HG02938 (cell line): Measurements from ENCODE around the gene COMMD1.
"Not testable (repeated sequence)": the region's sequence is repeated elsewhere in the genome, so short reads cannot be mapped to it uniquely, and the experiment has no call there.

Source experiments
- ATAC-seq: cut with Tn5 transposase; IDR thresholded peaks from one replicate; pipeline ENCODE4 v1.9.1; 2021; ENCODE audit warnings: mild to moderate bottlenecking, moderate library complexity; ENCODE audit not compliant: unreplicated experiment

COMMD1 gene

DNA sequence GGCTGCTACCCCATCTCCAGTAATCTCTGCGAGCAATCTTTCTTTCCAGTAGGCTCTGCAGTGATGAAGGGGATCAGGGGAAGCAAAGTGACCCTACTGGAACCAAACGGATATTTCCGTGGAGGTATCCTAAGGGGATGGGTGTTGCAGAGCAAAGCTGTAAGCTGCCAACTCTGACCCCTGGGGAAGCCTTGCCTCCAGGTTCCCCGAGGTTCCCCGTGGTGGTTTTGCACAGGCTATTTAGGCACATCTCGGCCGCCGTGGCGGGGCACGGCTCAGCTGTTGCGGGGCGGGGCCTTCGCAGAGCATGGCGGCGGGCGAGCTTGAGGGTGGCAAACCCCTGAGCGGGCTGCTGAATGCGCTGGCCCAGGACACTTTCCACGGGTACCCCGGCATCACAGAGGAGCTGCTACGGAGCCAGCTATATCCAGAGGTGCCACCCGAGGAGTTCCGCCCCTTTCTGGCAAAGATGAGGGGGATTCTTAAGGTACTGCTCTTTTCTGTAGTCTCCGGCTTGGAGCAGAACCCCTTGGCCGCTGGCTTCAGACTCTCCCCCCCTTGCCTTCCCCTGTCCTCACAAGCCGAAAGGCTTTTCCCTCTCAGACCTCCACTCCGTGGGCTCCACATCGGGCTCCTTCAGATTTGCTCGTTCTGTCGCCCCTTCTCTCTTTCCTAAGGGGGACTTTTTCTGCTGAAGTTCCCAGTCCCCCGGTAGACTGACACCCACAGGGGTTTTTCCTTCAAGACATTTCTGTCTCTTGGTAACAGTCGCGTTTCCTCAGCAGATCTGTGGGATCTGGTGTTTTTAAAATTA lies at the start of gene COMMD1:
TSS of gene COMMD1 (plus strand) at position 303 of the 814 bp plus-strand sequence. CDS start at position 308, 5 bp downstream.
- ATAC-seq: peak; percentile 96

GRCh38 chr2:61857224-61857623 lies 48.2 kb upstream of the COMMD1 start:
- no peak for ATAC-seq

GRCh38 chr2:61862085-61862484 lies 43.4 kb upstream of the COMMD1 start:
- ATAC-seq: no peak

DNA sequence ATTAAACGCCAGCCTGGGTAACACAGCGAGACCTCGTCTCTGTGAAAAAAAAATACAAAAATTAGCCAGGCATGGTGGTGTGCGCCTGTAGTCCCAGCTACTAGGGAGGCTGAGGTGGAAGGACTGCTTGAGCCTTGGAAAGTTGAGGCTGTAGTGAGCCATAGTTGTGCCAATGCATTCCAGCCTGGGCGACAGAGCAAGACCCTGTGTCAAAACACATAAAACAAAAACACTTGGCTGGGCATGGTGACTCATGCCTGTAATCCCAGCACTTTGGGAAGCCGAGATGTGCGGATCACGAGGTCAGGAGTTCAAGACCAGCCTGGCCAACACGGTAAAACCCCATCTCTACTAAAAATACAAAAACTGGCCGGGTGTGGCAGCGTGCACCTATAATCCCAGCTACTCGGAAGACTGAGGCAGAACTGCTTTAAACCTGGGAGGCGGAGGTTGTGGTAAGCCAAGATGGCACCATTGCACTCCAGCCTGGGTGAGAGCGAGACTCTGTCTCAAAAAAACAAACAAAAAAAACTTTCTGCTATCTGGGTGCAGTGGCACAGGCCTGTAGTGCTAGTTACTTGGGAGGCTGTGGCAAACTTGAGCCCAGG lies 38.9 kb upstream of the COMMD1 start:
- ATAC-seq: not testable (repeated sequence)

DNA sequence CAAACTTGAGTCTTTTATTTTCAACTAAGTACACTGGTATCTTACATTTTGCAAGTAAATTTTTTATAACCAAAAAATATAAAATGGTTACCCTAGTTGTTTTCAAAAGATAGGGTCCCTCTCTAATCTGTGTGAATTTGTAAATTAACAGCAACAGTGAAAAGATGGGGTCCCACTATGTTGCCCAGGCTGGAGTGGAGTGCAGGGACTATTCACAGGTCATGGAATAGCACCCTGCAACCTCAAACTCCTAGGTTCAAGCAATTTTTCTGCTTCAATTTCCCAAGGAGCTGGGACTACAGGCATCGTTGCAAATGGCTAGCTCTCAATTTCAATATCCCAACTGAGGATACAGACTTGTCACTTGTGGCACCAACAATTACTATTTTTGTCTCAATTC lies 29.1 kb upstream of the COMMD1 start:
- ATAC-seq: no peak

GRCh38 chr2:61877571-61878245 lies 27.8 kb upstream of the COMMD1 start:
- no peak for ATAC-seq

DNA sequence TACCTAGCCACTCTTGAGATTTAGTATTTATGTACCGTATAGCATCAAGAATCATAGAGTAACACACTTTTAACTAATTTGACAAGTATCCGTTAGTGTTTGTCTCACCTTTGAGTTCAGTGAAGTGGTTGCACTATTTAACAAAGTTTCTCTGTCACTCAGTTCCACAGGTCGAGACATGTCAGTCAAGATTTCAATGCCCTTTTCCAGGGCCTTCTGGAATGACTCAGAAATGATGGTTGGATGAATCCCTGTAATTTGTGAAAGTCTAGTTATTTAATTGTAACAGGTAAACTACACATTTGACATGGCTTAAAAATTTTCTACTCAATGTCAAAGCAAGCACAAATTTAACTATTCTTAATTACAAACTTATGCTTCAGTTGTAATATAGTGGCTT lies 26.7 kb upstream of the COMMD1 start:
- no peak for ATAC-seq

DNA sequence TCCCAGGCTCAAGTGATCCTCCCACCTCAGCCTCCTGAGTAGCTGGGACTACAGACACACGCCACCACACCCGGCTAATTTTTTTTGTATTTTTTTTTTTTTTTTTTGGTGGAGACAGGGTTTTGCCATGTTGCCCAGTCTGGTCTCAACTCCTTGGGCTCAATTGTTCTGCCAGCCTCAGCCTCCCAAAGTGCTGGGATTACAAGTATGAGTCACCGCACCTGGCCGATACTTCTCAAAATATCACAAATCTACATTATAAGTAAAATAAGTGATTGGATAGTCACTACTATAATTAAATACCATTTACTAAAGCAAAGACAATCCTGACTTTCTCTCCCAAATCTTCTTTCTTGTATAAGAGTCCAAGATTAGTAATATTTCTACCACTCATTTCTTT lies 26.1 kb upstream of the COMMD1 start:
- ATAC-seq: not testable (repeated sequence)

GRCh38 chr2:61882850-61883249 lies 22.6 kb upstream of the COMMD1 start:
- ATAC-seq: no peak

DNA sequence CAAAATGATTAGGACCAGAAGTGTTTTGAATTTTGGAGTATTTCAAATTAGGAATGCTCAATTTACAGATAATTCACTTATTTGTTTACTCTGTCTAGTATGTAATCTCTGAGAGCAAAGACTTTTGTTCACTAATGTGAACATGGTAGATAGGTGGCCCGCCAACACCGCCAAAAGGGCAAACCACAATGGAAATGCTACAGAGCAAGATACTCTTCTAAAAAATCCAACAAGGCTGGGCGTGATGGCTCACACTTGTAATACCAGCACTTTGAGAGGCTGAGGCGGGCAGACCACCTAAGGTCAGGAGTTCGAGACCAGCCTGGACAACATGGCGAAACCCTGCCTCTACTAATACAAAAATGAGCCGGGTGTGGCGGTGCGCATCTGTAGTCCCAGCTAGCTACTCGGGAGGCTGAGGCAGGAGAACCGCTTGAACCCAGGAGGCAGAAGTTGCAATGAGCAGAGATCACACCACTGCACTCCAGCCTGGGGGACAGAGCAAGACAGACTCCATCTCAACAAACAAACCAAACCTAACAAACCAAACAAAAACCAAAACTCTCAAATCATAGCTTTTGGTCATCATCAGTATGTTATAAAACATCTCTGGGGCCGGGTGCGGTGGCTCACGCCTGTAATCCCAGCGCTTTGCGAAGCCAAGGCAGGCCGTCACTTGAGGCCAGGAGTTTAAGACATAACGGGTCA lies 19.4 kb upstream of the COMMD1 start:
- ATAC-seq: no peak

DNA sequence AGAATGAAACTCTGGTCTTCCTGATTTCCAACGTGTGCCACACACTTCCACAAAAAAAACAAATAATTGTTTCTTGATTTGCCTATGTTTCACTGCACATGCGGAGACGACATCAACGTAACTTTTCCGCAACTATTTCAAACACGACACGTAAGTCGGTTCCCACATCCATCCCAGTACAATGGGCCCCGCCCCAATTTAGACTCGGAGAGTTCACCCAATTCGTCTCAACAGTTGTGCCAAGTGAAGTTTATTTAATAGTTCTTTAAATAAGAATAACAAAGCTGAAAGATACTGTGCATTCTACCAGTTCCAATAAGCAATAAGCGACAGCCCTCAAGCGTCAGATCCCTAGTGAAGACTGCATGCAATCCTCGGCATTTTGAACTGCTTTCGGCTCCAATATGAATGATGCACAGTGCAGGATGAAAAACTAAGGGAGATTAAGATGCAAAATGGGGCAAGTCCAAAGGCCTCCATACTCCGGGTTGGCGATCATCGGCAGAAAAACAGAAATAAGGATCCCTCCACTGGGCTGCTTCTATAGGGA lies 17.7 kb upstream of the COMMD1 start:
- ATAC-seq: peak; percentile 13

- ATAC-seq: peak; percentile 72
Measured at GRCh38 chr2:61888267-61889055, 17.0 kb upstream of the COMMD1 start, which contains the start of gene CCT4. Gene CCT4 (minus strand): TSS chr2:61888656. CDS start chr2:61888507, 149 bp downstream.

GRCh38 chr2:61898810-61899209 lies 6.7 kb upstream of the COMMD1 start:
- no peak for ATAC-seq

DNA sequence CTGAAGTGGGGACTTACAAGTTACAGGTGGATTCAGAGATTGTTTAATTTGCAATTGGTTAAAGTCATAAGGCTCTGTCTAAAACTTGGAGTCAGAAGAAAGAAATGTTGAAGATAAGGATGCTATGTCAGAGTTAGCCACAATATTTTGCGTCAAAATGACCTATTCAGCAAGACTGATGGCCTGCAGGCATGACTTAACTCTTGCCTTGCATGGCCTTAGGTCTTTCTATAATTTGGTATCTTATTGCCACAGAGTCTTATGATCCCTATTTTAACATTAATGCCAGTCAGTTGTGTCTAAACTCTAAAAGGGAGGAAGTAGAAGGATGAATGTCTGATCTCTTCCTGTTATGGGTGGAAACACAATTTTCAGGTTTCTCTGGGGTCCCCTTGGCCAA lies 5.2 kb upstream of the COMMD1 start:
- no peak for ATAC-seq

- ATAC-seq: no peak
Measured at GRCh38 chr2:61906186-61906470, 654 bp downstream of the COMMD1 start.

GRCh38 chr2:61909116-61909515 lies 3.6 kb downstream of the COMMD1 start:
- no peak for ATAC-seq

DNA sequence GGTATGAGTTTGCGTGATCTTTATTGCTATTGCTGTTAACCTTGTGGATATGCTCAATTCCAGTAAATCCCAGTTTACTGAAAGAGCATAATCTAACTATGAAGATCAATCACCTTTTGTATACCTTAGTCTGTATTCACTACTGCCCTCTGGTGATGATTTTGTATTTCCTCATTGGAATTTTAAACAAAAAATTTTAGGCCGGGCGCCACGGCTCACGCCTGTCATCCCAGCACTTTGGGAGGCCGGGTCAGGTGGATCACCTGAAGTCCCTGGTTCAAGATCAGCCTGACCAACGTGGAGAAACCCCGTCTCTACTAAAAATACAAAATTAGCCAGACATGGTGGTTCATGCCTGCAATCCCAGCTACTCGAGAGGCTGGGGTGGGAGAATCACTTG lies 5.1 kb downstream of the COMMD1 start:
- ATAC-seq: no peak

DNA sequence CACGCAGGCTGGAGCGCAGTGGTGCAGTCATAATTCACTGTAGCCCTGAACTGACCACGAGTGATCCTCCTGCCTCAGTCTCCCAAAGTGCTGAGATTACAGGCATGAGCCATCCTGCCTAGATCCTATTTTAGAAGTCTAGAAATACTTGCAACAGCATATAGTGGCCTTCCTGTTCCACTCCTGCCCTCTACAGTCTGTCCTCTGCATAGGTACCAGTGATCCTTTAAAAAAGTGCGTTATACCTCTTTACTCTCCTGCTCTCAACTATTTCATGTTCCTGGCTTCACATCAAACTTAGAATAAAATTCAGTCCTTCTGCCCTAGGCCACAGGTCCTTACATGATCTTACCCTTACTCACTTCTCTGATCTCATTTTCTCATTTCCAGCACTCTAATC lies 6.0 kb downstream of the COMMD1 start:
- no peak for ATAC-seq

DNA sequence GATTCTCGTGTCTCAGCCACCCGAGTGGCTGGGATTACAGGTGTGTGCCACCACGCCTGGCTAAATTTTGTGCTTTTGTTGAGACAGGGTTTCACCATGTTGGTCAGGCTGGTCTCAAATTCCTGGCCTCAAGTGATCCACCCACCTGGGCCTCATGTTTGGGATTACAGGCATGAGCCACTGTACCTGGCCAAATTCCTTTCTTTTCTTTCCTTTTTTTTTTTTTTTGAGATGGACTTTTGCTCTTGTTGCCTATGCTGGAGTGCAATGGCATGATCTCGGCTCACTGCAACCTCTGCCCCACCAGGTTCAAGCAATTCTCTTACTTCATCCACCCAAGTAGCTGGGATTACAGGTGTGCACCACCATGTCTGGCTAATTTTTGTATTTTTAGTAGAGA lies 9.3 kb downstream of the COMMD1 start:
- not testable (repeated sequence) for ATAC-seq

DNA sequence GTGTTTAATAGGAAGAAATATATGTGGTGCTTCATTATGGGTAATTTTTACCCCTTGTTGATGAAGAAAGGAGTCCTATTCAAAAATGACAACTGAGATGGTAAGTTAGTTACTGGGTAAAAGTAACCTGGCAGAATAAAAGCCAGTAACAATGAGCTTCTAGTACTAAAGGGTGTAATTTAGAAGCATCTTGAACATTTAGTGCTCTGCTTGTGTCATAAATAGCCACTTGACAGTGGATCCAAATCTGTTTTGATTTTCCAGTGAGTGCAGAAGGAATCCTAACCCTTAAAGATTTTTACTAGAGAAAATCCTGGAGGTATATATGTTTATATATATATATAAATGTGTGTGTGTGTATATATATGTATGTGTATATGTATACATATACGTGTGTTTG lies 15.1 kb downstream of the COMMD1 start:
- no peak for ATAC-seq
